Measurements from ENCODE around the gene MAPK12.

- TF ChIP-seq CTCF (IDR thresholded peaks at IDR 0.05; ENCODE audit: poor library complexity) (peak; percentile 42), EZH2phosphoT487 (IDR thresholded peaks at IDR 0.05; ENCODE audit: low read depth, severe bottlenecking, unreplicated experiment) (no peak)
These were observed 24.6 kb downstream of the MAPK12 start for GRCh38 chr22:50236731-50237409.

Measured in hepatocyte (in vitro differentiated cells).